ENCODE results near the gene DMKN.

DMKN gene

GRCh38 chr19:35528218-35529038 lies 15.0 kb upstream of the DMKN start, which contains the start of gene SBSN:
Gene SBSN, minus strand, starts transcription at chr19:35528311. Its CDS starts 30 bp downstream, at chr19:35528281.
- Histone ChIP-seq H3K79me2 (no peaks in the 10 kb centered on the region), H3K4me1 (no peaks in the 10 kb centered on the region), H3K4me3 (ENCODE audit: low read depth, low read length) (no peak within 1 kb of the TSS), H3K9ac (no peak within 1 kb of the TSS), H3K36me3 (ENCODE audit: control insufficient read depth, insufficient read depth, low read length) (no peaks in the 10 kb centered on the region), H3K27me3 (ENCODE audit: control insufficient read depth, insufficient read depth, low read length) (no peaks in the 10 kb centered on the region), H3K27ac (no peak within 1 kb of the TSS), H2AFZ (no peak within 1 kb of the TSS), H3K9me3 (ENCODE audit: control insufficient read depth, low read length) (no peaks in the 10 kb centered on the region), H3K4me2 (ENCODE audit: low read length) (no peak within 1 kb of the TSS)
- no peak for TF ChIP-seq CTCF (IDR thresholded peaks at IDR 0.05)

- Histone ChIP-seq H3K27me3 (ENCODE audit: control insufficient read depth, insufficient read depth, low read length) (no peaks in the 10 kb centered on the region), H2AFZ (no peak overlapping the region), H3K4me1 (no peaks in the 10 kb centered on the region), H3K9me3 (ENCODE audit: control insufficient read depth, low read length) (no peaks in the 10 kb centered on the region), H3K36me3 (ENCODE audit: control insufficient read depth, insufficient read depth, low read length) (no peaks in the 10 kb centered on the region), H3K79me2 (no peaks in the 10 kb centered on the region), H3K9ac (no peak overlapping the region), H3K4me3 (ENCODE audit: low read depth, low read length) (no peak overlapping the region), H3K27ac (no peak overlapping the region), H3K4me2 (ENCODE audit: low read length) (no peak overlapping the region)
- TF ChIP-seq CTCF (IDR thresholded peaks at IDR 0.05): no peak
Observed at GRCh38 chr19:35525873-35526272, 12.4 kb upstream of the DMKN start.

- TF ChIP-seq CTCF (IDR thresholded peaks at IDR 0.05): no peak
- Histone ChIP-seq H2AFZ (no peak overlapping the region), H3K27ac (no peak overlapping the region), H3K27me3 (ENCODE audit: control insufficient read depth, insufficient read depth, low read length) (no peaks in the 10 kb centered on the region), H3K4me1 (no peaks in the 10 kb centered on the region), H3K4me3 (ENCODE audit: low read depth, low read length) (no peak overlapping the region), H3K4me2 (ENCODE audit: low read length) (no peak overlapping the region), H3K36me3 (ENCODE audit: control insufficient read depth, insufficient read depth, low read length) (no peaks in the 10 kb centered on the region), H3K79me2 (no peaks in the 10 kb centered on the region), H3K9me3 (ENCODE audit: control insufficient read depth, low read length) (no peaks in the 10 kb centered on the region), H3K9ac (no peak overlapping the region)
Observed at GRCh38 chr19:35524181-35524837, 10.9 kb upstream of the DMKN start.

- Histone ChIP-seq H3K4me2 (ENCODE audit: low read length) (no peak overlapping the region), H3K4me3 (ENCODE audit: low read depth, low read length) (no peak overlapping the region), H3K9ac (no peak overlapping the region), H3K27ac (no peak overlapping the region), H3K27me3 (ENCODE audit: control insufficient read depth, insufficient read depth, low read length) (no peaks in the 10 kb centered on the region), H3K79me2 (no peaks in the 10 kb centered on the region), H2AFZ (no peak overlapping the region), H3K9me3 (ENCODE audit: control insufficient read depth, low read length) (no peaks in the 10 kb centered on the region), H3K36me3 (ENCODE audit: control insufficient read depth, insufficient read depth, low read length) (no peaks in the 10 kb centered on the region), H3K4me1 (no peaks in the 10 kb centered on the region)
- TF ChIP-seq CTCF (IDR thresholded peaks at IDR 0.05): no peak
Observed at GRCh38 chr19:35522745-35523327, 9.4 kb upstream of the DMKN start.
